Body of pancreas (tissue), 4 donors: ENCODE measurements around the gene ELL.

Experiments used
- CTCF ChIP-seq, 7 experiments: fragments of 450-650 bp in 4 of 7; fragments of 200-600 bp in 3 of 7; sonication (generic) in 3 of 7; IDR thresholded peaks; one replicate each; pipeline ENCODE4 v1.5.1; 2016 to 2019; ENCODE audit warnings: antibody characterized with exemption in 7 of 7
- POLR2A ChIP-seq, 3 donors: fragments of 450-650 bp; IDR thresholded peaks; one replicate each; pipeline ENCODE4 v1.6.1; 2016; ENCODE audit warnings: antibody characterized with exemption in 3 of 3, mild to moderate bottlenecking in 2 of 3

GRCh38 chr19:18474366-18474887 lies 47.4 kb downstream of the ELL start:
- TF ChIP-seq POLR2A (IDR thresholded peaks at IDR 0.05) (no peak), CTCF (IDR thresholded peaks at IDR 0.05) (no peak)
